Measurements from ENCODE around the gene HOXC4. TPM values are rescaled to one million over a fixed set of nuclear protein-coding genes. Genes with fewer than 3 reads are reported as not detected.

HOXC4 gene
- total and polyA plus RNA-seq, 12 donors, result 0.03 to 0.22 (median 0.21) TPM; not detected in 8

- H3K4me3 ChIP-seq, result no peak overlapping the region
- H3K36me3 ChIP-seq, result no peaks in the 10 kb centered on the region
- ATAC-seq, result no peak
- no peak for DNase-seq
- peaks cover 25 to 99% (median 97%) of the 10 kb centered on the region in 7 donors for H3K27me3 ChIP-seq
- peaks cover 0 to 12% (median 7%) of the 10 kb centered on the region in 9 donors for H3K4me1 ChIP-seq
- intact Hi-C loops (cut with DNase I), result no loop called here
- no peak for TF ChIP-seq CTCF (IDR thresholded peaks at IDR 0.05)
- H3K9me3 ChIP-seq, result no peaks in the 10 kb centered on the region
- H3K27ac ChIP-seq, result no peak overlapping the region
- WGBS, 2 donors, result 20 to 22% methylated on average over 5 of the region's 5 CpGs
Observed at GRCh38 chr12:54044425-54045103, 9.1 kb upstream of the HOXC4 start.

- DNase-seq, result no peak
- intact Hi-C loops (cut with DNase I), result no loop called here
- H3K36me3 ChIP-seq, result no peaks in the 10 kb centered on the region
- no peak for ATAC-seq
- peaks cover 0 to 12% (median 7%) of the 10 kb centered on the region in 9 donors for H3K4me1 ChIP-seq
- no peak overlapping the region for H3K27ac ChIP-seq
- no peak for TF ChIP-seq CTCF (IDR thresholded peaks at IDR 0.05)
- peaks cover 25 to 98% (median 97%) of the 10 kb centered on the region in 7 donors for H3K27me3 ChIP-seq
- no peaks in the 10 kb centered on the region for H3K9me3 ChIP-seq
- no peak overlapping the region for H3K4me3 ChIP-seq
Observed at GRCh38 chr12:54045401-54045800, 8.2 kb upstream of the HOXC4 start.

GRCh38 chr12:54045868-54046521 lies 7.6 kb upstream of the HOXC4 start:
- Histone ChIP-seq H3K4me1 (peaks cover 0 to 12% (median 7%) of the 10 kb centered on the region in 9 donors), H3K9me3 (no peaks in the 10 kb centered on the region), H3K27ac (no peak overlapping the region), H3K4me3 (no peak overlapping the region), H3K27me3 (peaks cover 25 to 98% (median 97%) of the 10 kb centered on the region in 7 donors), H3K36me3 (no peaks in the 10 kb centered on the region)
- no peak for ATAC-seq
- DNase-seq, result no peak
- intact Hi-C loops (cut with DNase I), result no loop called here
- WGBS, 2 donors, result 15 to 21% methylated on average over 16 of the region's 16 CpGs
- no peak for TF ChIP-seq CTCF (IDR thresholded peaks at IDR 0.05)

DNA sequence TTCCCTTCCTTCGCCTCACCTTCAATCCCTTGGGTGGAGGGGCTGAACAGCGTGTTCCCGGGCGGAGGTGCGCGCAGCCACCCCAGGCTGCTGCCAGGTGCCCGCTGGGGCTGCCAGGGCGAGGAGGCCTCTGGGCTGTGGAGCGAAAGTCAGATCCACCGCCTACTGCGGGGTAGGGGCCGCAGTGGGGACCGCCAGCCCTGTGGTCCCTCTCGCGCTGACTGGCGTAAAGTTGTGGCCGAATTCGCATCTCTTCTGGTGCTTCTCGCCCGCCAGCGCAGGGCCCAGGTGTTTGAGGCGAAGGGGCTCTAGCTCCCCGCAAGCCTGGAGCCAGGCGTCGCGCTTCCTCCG lies 6.9 kb upstream of the HOXC4 start:
- H3K36me3 ChIP-seq, result no peaks in the 10 kb centered on the region
- DNase-seq (no peak), ATAC-seq (peak in 1 of 8 donors; percentile 30)
- H3K4me1 ChIP-seq, result peaks cover 0 to 12% (median 7%) of the 10 kb centered on the region in 9 donors
- H3K9me3 ChIP-seq, result no peaks in the 10 kb centered on the region
- 10 to 12% methylated on average over 27 of the region's 27 CpGs for WGBS, 2 donors
- TF ChIP-seq CTCF (IDR thresholded peaks at IDR 0.05), result no peak
- peaks cover 25 to 98% (median 97%) of the 10 kb centered on the region in 7 donors for H3K27me3 ChIP-seq
- H3K27ac ChIP-seq, result no peak overlapping the region
- H3K4me3 ChIP-seq, result peak overlapping the region in 2 of 10 donors; percentile 2
- intact Hi-C loops (cut with DNase I), result no loop called here
